ENCODE results near the gene CCSER2. TPM values are rescaled to one million over a fixed set of nuclear protein-coding genes. Genes with fewer than 3 reads are reported as not detected.

Gene CCSER2
- total RNA-seq, 1 experiment from 2014 or later, result 28.9 TPM

- TF ChIP-seq CTCF (IDR thresholded peaks at IDR 0.05 in 2 of 3, conservative IDR thresholded peaks at IDR 0.05 in 1 of 3; ENCODE audit: borderline replicate concordance in 1 of 3, insufficient read depth in 1 of 3, low read depth in 2 of 3, low read length in 2 of 3) (no peak), ATF3 (IDR thresholded peaks at IDR 0.05) (no peak), FOSL1 (IDR thresholded peaks at IDR 0.05; ENCODE audit: low read depth) (no peak), ELF1 (IDR thresholded peaks at IDR 0.05; ENCODE audit: borderline replicate concordance, low read depth) (no peak), ZBTB33 (IDR thresholded peaks at IDR 0.05; ENCODE audit: extremely low read depth, insufficient replicate concordance, low read length) (no peak), SRF (IDR thresholded peaks at IDR 0.05; ENCODE audit: low read depth) (no peak), RAD21 (IDR thresholded peaks at IDR 0.05; ENCODE audit: low read depth) (no peak), YY1 (IDR thresholded peaks at IDR 0.05; ENCODE audit: extremely low read depth, insufficient replicate concordance, low read depth, low read length) (no peak), JUND (IDR thresholded peaks at IDR 0.05) (no peak), POLR2AphosphoS5 (IDR thresholded peaks at IDR 0.05; ENCODE audit: low read depth, low read length) (no peak), MAX (IDR thresholded peaks at IDR 0.05) (no peak)
Measured at GRCh38 chr10:84549368-84550165, 221.2 kb downstream of the CCSER2 start (continued).
